Astrocyte of the spinal cord (primary cell): ENCODE data around the gene CDH24.

Experiments used
- DNase-seq: peaks from one replicate; pipeline ENCODE4 v3.0.0; 2011; ENCODE audit warnings: low read depth, low spot score
- H3K4me3 ChIP-seq: 2 replicates; pipeline ENCODE4 v1.5.1; 2011; ENCODE audit warnings: low read depth, mild to moderate bottlenecking, low read length, moderate library complexity
- in situ Hi-C: cut with HindIII; loops from 2 replicates; pipeline ENCODE4 v1.10.0; 2017; ENCODE audit warnings: low sequenced_read_pairs
- TF ChIP-seq, protein P1 (sequence below): IDR thresholded peaks from 2 replicates; pipeline ENCODE4 v1.5.1; 2012; ENCODE audit warnings: low read depth, mild to moderate bottlenecking, low read length, inconsistent platforms

CDH24 gene

DNA sequence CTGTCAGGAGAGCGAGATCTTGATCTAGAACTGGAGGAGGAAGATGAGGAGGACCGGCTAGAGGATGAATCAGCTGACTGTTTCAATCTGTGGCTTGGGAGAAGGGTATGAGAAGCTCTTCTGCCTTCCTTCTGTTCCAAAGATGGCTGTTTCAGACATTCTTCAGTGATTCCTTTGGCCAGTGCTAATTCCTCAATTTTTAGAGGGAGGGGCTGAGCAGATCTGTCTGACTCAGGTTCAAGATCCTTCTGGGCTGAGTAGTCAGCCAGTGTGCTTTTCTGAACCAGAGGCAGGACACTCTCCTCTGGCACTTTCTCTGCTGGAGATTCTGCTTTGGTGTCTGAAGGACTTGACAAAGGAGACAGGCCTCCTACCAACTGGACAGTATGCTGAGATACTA, 22.4 kb upstream of the CDH24 start:
- DNase-seq = no peak
- no peak overlapping the region for H3K4me3 ChIP-seq
- TF ChIP-seq, protein P1, sequence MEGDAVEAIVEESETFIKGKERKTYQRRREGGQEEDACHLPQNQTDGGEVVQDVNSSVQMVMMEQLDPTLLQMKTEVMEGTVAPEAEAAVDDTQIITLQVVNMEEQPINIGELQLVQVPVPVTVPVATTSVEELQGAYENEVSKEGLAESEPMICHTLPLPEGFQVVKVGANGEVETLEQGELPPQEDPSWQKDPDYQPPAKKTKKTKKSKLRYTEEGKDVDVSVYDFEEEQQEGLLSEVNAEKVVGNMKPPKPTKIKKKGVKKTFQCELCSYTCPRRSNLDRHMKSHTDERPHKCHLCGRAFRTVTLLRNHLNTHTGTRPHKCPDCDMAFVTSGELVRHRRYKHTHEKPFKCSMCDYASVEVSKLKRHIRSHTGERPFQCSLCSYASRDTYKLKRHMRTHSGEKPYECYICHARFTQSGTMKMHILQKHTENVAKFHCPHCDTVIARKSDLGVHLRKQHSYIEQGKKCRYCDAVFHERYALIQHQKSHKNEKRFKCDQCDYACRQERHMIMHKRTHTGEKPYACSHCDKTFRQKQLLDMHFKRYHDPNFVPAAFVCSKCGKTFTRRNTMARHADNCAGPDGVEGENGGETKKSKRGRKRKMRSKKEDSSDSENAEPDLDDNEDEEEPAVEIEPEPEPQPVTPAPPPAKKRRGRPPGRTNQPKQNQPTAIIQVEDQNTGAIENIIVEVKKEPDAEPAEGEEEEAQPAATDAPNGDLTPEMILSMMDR = no peak
- in situ Hi-C loops = no loop called here

DNA sequence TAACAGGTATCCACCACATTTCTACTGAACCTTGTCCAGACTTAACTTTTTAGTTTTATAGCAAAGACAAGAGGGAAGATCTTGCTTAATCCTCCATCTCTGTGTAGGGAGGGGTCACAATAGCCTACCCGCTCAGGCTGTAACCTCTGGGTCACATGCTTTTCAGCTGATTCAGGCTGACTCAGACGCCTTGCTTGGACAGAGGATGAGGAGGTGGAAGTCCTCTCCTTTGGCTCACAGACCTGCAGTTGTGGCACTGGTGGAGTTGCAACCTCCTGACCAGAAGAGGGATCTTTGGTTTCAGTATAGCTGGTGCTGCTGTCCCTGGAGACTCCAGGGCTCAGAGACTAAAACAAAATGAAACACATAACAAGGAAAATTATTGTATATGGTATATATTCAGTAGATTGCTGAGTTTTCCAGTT, 21.4 kb upstream of the CDH24 start:
- peak; percentile 91 for DNase-seq
- TF ChIP-seq, protein P1 = no peak
- in situ Hi-C loops = no loop called here
- H3K4me3 ChIP-seq = no peak overlapping the region

DNA sequence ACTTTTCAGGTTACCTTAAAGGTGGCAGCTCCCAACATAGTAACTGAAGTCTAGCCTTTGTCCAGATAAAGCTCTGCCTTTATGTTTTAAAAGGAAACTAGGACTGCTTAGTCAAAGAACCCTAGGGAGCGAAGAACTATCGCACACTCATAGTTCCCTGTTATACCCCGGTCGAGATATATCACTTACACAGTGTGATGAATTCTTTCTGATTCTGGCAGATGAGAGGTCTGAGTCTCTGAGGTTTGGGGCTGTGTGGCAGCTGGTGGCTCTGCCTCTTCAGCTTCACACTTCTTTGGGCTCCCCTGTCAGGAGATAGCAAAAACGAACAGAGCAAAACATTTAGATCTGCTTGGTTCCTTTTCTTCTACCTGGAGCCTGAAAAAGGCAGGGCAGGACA, 20.6 kb upstream of the CDH24 start:
- no peak for DNase-seq
- in situ Hi-C loops = no loop called here
- TF ChIP-seq, protein P1 = no peak
- no peak overlapping the region for H3K4me3 ChIP-seq

DNA sequence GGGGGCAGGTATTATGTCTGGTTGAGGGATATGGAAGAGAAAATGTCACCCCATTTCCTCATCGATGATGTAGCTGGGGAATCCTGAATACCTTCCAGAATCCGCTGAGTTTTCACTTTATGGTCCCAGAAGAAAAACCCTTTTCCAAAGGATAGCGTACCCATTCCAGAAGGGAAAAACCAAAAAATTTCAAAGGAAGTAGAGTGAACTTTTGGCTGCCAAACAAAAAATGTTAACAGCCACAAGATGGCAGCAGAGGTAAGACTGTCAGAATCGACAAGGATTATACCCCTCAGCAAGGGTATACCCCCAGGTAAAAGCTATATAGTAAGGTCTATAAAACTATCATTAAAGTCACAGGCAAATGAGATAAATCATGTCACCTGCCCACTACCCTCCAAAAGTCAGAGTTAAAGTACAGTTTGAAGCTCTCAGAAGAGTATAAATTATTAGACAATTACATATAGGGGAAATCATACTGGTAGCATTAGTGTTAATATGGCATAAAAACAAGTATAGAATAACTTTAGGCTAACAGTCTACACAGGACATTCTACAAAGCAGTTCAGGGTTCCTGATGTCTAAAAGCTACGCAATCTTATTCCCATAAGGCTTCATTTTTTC, 19.6 kb upstream of the CDH24 start:
- peak; percentile 41 for DNase-seq
- H3K4me3 ChIP-seq = no peak overlapping the region
- TF ChIP-seq, protein P1 = peak; percentile 67
- in situ Hi-C loops = no loop called here

DNA sequence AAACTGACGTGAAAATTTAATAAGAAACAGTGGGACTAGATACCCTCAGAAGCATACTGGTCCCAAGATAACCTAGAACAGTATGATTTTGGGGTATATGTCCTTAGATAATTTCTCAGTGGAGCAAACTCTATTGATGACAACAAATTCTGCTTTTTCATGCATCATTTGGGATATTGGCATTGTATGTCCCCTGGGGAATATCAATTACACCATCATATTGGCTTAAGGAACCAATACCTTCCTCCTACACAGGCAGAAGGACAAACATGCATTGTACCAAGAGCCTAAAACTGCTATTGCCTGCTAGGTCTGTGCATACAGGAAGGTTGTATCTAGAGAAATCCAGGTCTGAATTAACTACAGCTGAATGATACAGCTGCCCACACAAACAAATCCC, 17.6 kb upstream of the CDH24 start:
- TF ChIP-seq, protein P1 = no peak
- DNase-seq = no peak
- in situ Hi-C loops = no loop called here

DNA sequence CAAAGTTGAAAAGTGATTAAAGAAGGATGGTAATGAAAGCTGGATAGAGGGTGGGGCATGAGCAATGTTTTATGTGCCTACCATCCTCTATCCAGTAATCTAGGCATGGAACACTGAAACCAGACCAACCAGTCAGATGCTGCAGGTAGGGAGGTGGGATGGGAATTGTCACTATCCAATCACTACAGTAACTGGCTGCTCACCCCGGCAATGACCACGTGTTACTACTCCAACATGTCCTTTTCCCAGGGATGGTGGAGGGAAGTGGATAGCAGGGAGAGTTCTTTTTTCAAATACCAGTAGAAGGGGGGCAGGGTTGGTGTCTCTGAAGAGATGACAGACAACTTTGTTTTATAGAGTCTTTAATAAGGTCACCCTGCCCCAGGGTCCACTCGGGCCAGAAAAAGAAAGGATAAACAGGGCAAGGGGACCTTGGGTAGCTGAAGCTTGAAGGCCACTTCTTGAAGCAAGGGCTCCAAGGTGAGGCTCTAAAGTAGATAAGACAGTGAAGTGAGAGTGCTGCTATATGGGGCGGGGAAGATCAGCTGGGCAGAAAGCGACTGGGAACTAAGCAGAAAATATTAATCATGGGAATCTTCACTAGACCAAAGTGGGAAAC, 14.7 kb upstream of the CDH24 start:
- DNase-seq = no peak
- TF ChIP-seq, protein P1 = no peak
- no peak overlapping the region for H3K4me3 ChIP-seq
- in situ Hi-C loops = no loop called here

More for the DNA sequence above, 17.6 kb upstream of the CDH24 start:
- H3K4me3 ChIP-seq = no peak overlapping the region
